K562 (cell line): ENCODE measurements around the gene PRKCQ. TPM values are rescaled to one million over a fixed set of nuclear protein-coding genes. Genes with fewer than 3 reads are reported as not detected.

Source experiments
- ATAC-seq: fragments of 200-7000 bp; cut with Tn5 transposase; 3 replicates; pipeline ENCODE4 v1.9.1; 2020; ENCODE audit warnings: moderate library complexity
- BruUV-seq: library from RNA; stranded (reverse); fragments of 400-500 nt; replicated peaks from 2 replicates; lab custom pipeline; 2021; lab: Mats Ljungman, UMichigan
- CTCF ChIA-PET: fragments of 300-600 bp; formaldehyde crosslinking; extraction: SDS; loops from one replicate; lab custom pipeline; 2021; ENCODE audit warnings: low intra/inter-chr PET ratio; lab: Yijun Ruan, JAX
- POLR2A ChIA-PET: fragments of 300-600, 350-650 bp; sonication (Branson Sonifier 250); formaldehyde crosslinking; extraction: SDS; loops from one replicate; lab custom pipeline; 2021; ENCODE audit warnings: antibody characterized with exemption, inconsistent platforms; lab: Yijun Ruan, JAX
- DNase-seq, 4 experiments: peaks; one replicate each; pipeline versions ENCODE4 v3.0.0 to v3.0.0-alpha.2; 2011 to 2018; ENCODE audit warnings: low spot score in 3 of 4, mixed read lengths in 3 of 4; ENCODE audit errors: extremely low read depth in 1 of 4
- FAIRE-seq: peaks from 2 replicates; lab custom pipeline; 2011; peaks lifted over from hg19 to GRCh38; lab: Jason Lieb, UNC
- H2AFZ ChIP-seq: 2 replicates; pipeline ENCODE4 v1.6.0; 2011; ENCODE audit warnings: low read depth, low read length, control low read depth, inconsistent platforms
- H3K27ac ChIP-seq: fragments of 200-600 bp; 3 replicates; pipeline ENCODE4 v1.8.0; 2011; ENCODE audit warnings: low read depth, mild to moderate bottlenecking, control low read depth, inconsistent platforms, low read length, moderate library complexity, mixed read lengths; ENCODE audit errors: extremely low read depth
- H3K27me3 ChIP-seq, 2 experiments: fragments of 300-600 bp in 1 of 2; 2 replicates in 1 of 2; 3 replicates in 1 of 2; pipeline versions ENCODE4 v1.6.0 to v1.8.0; 2011; ENCODE audit warnings: inconsistent platforms in 2 of 2, low read length in 2 of 2, mild to moderate bottlenecking in 1 of 2, mixed read lengths in 1 of 2, moderate library complexity in 1 of 2; ENCODE audit not compliant: control insufficient read depth in 2 of 2, insufficient read depth in 2 of 2
- H3K36me3 ChIP-seq: fragments of 300-600 bp; 3 replicates; pipeline ENCODE4 v1.8.0; 2011; ENCODE audit warnings: mild to moderate bottlenecking, low read length, inconsistent platforms; ENCODE audit not compliant: control insufficient read depth, insufficient read depth
- H3K4me1 ChIP-seq, 2 experiments: fragments of 200-600 bp in 1 of 2; replicated peaks in 1 of 2; 2 replicates in 1 of 2; 3 replicates in 1 of 2; pipeline versions ENCODE4 v1.5.1 to v1.8.0; 2011; ENCODE audit warnings: inconsistent platforms in 2 of 2, low read length in 2 of 2, mild to moderate bottlenecking in 1 of 2, mixed read lengths in 1 of 2, moderate library complexity in 1 of 2; ENCODE audit not compliant: control insufficient read depth in 2 of 2, insufficient read depth in 2 of 2
- H3K4me2 ChIP-seq: 2 replicates; pipeline ENCODE4 v1.6.1; 2011; ENCODE audit warnings: low read length, control low read depth, inconsistent platforms, mixed read lengths; ENCODE audit not compliant: insufficient read depth
- H3K4me3 ChIP-seq: fragments of 200-600 bp; sonication (generic), shearing (Covaris generic); 2 replicates; pipeline ENCODE4 v1.5.1; 2016; ENCODE audit warnings: control low read depth, inconsistent platforms
- H3K79me2 ChIP-seq: fragments of 200-600 bp; 3 replicates; pipeline ENCODE4 v1.8.0; 2011; ENCODE audit warnings: low read length, inconsistent platforms; ENCODE audit not compliant: control insufficient read depth, insufficient read depth
- H3K9ac ChIP-seq, 2 experiments: 2 replicates each; pipeline versions ENCODE4 v1.6.0 to v1.6.1; 2011; ENCODE audit warnings: low read depth in 2 of 2, low read length in 2 of 2, control low read depth in 1 of 2, inconsistent platforms in 1 of 2, mild to moderate bottlenecking in 1 of 2, mixed read lengths in 1 of 2; ENCODE audit not compliant: insufficient read depth in 1 of 2
- H3K9me1 ChIP-seq: one replicate; pipeline ENCODE4 v1.6.0; 2011; ENCODE audit warnings: inconsistent platforms, mild to moderate bottlenecking, low read length, moderate library complexity; ENCODE audit not compliant: control insufficient read depth, insufficient read depth
- H3K9me3 ChIP-seq: replicated peaks from 2 replicates; pipeline ENCODE4 v1.5.1; 2011; ENCODE audit warnings: low read depth, low read length, inconsistent platforms; ENCODE audit not compliant: control insufficient read depth, insufficient read depth
- H4K20me1 ChIP-seq: replicated peaks from 2 replicates; pipeline ENCODE4 v1.6.1; 2011; ENCODE audit warnings: low read length, inconsistent platforms, mixed read lengths; ENCODE audit not compliant: control insufficient read depth, insufficient read depth
- CEBPB ChIP-seq: fragments of 450-650 bp; IDR thresholded peaks from 2 replicates; pipeline ENCODE4 v1.6.1; 2016; ENCODE audit warnings: missing genetic modification characterization, missing compliant biosample characterization
- ELK1 ChIP-seq: sonication (generic); formaldehyde crosslinking; IDR thresholded peaks from 2 replicates; pipeline ENCODE4 v1.8.1; 2022; ENCODE audit warnings: missing genetic modification reagents
- ILF3 ChIP-seq: fragments of 450-650 bp; IDR thresholded peaks from 2 replicates; pipeline ENCODE4 v1.6.1; 2018; ENCODE audit warnings: antibody characterized with exemption, mild to moderate bottlenecking, moderate library complexity, borderline replicate concordance
- KDM2B ChIP-seq: fragments of 250-450 bp; sonication (Bioruptor Pico); IDR thresholded peaks from 2 replicates; pipeline ENCODE4 v1.8.0; 2021; ENCODE audit warnings: mild to moderate bottlenecking, moderate library complexity
- LARP7 ChIP-seq: fragments of 450-650 bp; IDR thresholded peaks from 2 replicates; pipeline ENCODE4 v1.6.1; 2016
- MNT ChIP-seq, 2 experiments: fragments of 450-650 bp; conservative IDR thresholded peaks; 2 replicates each; pipeline ENCODE4 v1.6.1; 2017; ENCODE audit warnings: mild to moderate bottlenecking in 2 of 2, moderate library complexity in 2 of 2
- POLR3G ChIP-seq: IDR thresholded peaks from 2 replicates; pipeline ENCODE4 v1.6.1; 2011; ENCODE audit not compliant: insufficient read length, insufficient replicate concordance; ENCODE audit errors: extremely low read depth
- SREBF1 ChIP-seq: fragments of 150-350 bp; IDR thresholded peaks from 2 replicates; pipeline ENCODE4 v1.6.1; 2014; ENCODE audit warnings: antibody characterized with exemption, low read depth, low read length, borderline replicate concordance
- SUPT5H ChIP-seq: fragments of 450-650 bp; IDR thresholded peaks from 2 replicates; pipeline ENCODE4 v1.6.1; 2016
- TCF3 ChIP-seq: sonication (generic); formaldehyde crosslinking; IDR thresholded peaks from 2 replicates; pipeline ENCODE4 v1.4.0; 2020; ENCODE audit warnings: mild to moderate bottlenecking, missing genetic modification reagents
- ZBED1 ChIP-seq: IDR thresholded peaks from 2 replicates; pipeline ENCODE4 v1.6.1; 2014
- ZFX ChIP-seq: sonication (generic); formaldehyde crosslinking; IDR thresholded peaks from 2 replicates; pipeline ENCODE4 v1.8.0; 2022; ENCODE audit warnings: mild to moderate bottlenecking, missing genetic modification reagents, moderate library complexity
- ZNF133 ChIP-seq: fragments of 250-450 bp; sonication (Bioruptor Pico); IDR thresholded peaks from 2 replicates; pipeline ENCODE4 v1.4.0; 2020; ENCODE audit warnings: mild to moderate bottlenecking
- ZNF140 ChIP-seq: fragments of 250-450 bp; sonication (Bioruptor Pico); IDR thresholded peaks from 2 replicates; pipeline ENCODE4 v1.8.0; 2021; ENCODE audit warnings: moderate library complexity, mild to moderate bottlenecking, inconsistent platforms
- ZNF57 ChIP-seq: fragments of 450-650 bp; formaldehyde crosslinking; IDR thresholded peaks from 2 replicates; pipeline ENCODE4 v1.4.0; 2020; ENCODE audit warnings: mild to moderate bottlenecking, moderate library complexity
- ZNF584 ChIP-seq: fragments of 200-800 bp; sonication (Bioruptor generic); IDR thresholded peaks from 2 replicates; pipeline ENCODE4 v1.6.1; 2016; ENCODE audit warnings: low read depth, mild to moderate bottlenecking, missing genetic modification characterization, missing compliant biosample characterization
- ZNF699 ChIP-seq: fragments of 250-450 bp; sonication (Bioruptor Pico); IDR thresholded peaks from 2 replicates; pipeline ENCODE4 v1.8.0; 2021; ENCODE audit warnings: mild to moderate bottlenecking, moderate library complexity; ENCODE audit not compliant: insufficient replicate concordance
- WGBS: fragments of 100-300 bp; shearing (Covaris generic); methylation state at CpG from one replicate; pipeline ENCODE4 v1.1.6; 2016; ENCODE audit warnings: low coverage, mixed read lengths; ENCODE audit not compliant: insufficient coverage; ENCODE audit errors: missing lambda C conversion rate; 5-methylcytosine and 5-hydroxymethylcytosine counted together
- in situ Hi-C: fragments of 300-500 bp; cut with MboI; formaldehyde crosslinking; loops from 4 replicates; pipeline ENCODE4 v1.15.0; 2018; ENCODE audit warnings: inconsistent platforms, mixed read lengths
- intact Hi-C: fragments of 100-400 bp; cut with micrococcal nuclease; formaldehyde crosslinking; loops from 2 replicates; pipeline ENCODE4 v1.14.2; 2022
- polyA plus RNA-seq, 8 experiments: library from polyadenylated mRNA; depleted of rRNA in 4 of 8; stranded (reverse) in 5 of 8; unstranded in 3 of 8; fragments of >200 nt; fragmentation: Nextera tagmentation in 2 of 8; fragmentation: Illumina TruSeq in 1 of 8; extraction: Ambion mirVana in 2 of 8; extraction: Trizol in 1 of 8; gene quantifications; 2 replicates each; pipeline versions ENCODE4 v1.2.1 to v1.2.3, GENCODE V29; 2011 to 2014; ENCODE audit warnings: inconsistent platforms in 1 of 8, missing spikeins in 1 of 8
- total RNA-seq, 7 experiments: library from RNA; depleted of rRNA in 6 of 7; stranded (reverse); fragments of >200 nt in 6 of 7; fragmentation: Illumina TruSeq in 2 of 7; extraction: Trizol in 2 of 7; gene quantifications; 2 replicates each; pipeline versions ENCODE4 v1.2.1 to v1.2.3, GENCODE V29; 2011 to 2021; ENCODE audit warnings: low replicate concordance in 1 of 7
- TF ChIP-seq, protein P1 (sequence below): fragments of 200-400 bp; formaldehyde crosslinking; IDR thresholded peaks from 2 replicates; pipeline ENCODE4 v1.6.1; 2017; ENCODE audit warnings: mild to moderate bottlenecking, low read depth, low read length, moderate library complexity
- TF ChIP-seq, protein P2 (sequence below), 2 experiments: IDR thresholded peaks; 2 replicates each; pipeline ENCODE4 v1.6.1; 2011; ENCODE audit warnings: borderline replicate concordance in 1 of 2, control low read depth in 1 of 2, low read depth in 1 of 2, low read length in 1 of 2, mild to moderate bottlenecking in 1 of 2, mixed read lengths in 1 of 2, moderate library complexity in 1 of 2; ENCODE audit not compliant: insufficient read depth in 1 of 2, insufficient read length in 1 of 2, poor library complexity in 1 of 2, severe bottlenecking in 1 of 2; ENCODE audit errors: extremely low read depth in 1 of 2

PRKCQ gene
- total and polyA plus RNA-seq, 9 of the 15 experiments (the other 6 are each of a cell fraction or from before 2014, with no cell fraction given), result 4.4 to 23.3 (median 14.6) TPM

DNA sequence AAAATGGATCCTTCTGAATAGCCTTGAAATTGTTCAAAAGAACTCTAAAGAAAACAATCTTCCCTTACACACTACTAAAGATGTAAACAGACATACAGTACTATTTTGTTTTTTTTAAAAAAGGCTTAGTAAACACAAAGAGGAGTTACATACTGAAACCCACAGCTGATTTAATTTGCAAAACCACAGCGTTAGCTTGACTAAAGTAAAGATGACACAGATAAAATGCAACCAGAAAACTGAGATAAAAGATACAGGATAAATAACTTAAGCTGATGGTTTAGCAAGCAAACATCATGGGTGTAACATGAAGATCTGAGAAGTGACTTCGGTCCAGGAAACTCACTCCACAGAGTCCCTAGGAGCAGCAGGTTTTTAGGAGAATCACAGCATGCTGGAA lies 21.8 kb downstream of the PRKCQ start:
- ChIA-PET POLR2A (interaction anchor here (1.2 to 1.7 kb wide), 3 partner anchors 9 to 15 kb away, joined by 3 to 4 read pairs (median 3); no protein-coding TSS in a partner anchor), CTCF (no interaction called here)
- no peaks in the 10 kb centered on the region for H3K9me3 ChIP-seq
- H2AFZ ChIP-seq, result no peak overlapping the region
- no peaks in the 10 kb centered on the region for H3K9me1 ChIP-seq
- no peaks in the 10 kb centered on the region for H3K27me3 ChIP-seq
- no peak overlapping the region for H3K9ac ChIP-seq
- no peaks in the 10 kb centered on the region for H3K36me3 ChIP-seq
- in situ Hi-C loops (no loop called here), intact Hi-C loops (no loop called here)
- no peak overlapping the region for H3K27ac ChIP-seq
- no peaks in the 10 kb centered on the region for H4K20me1 ChIP-seq
- H3K4me2 ChIP-seq, result no peak overlapping the region
- ATAC-seq, result no peak
- no TSS peak for BruUV-seq
- WGBS, result 33% methylated on average over 2 of the region's 2 CpGs
- H3K4me3 ChIP-seq, result no peak overlapping the region
- FAIRE-seq, result no peak
- no peaks in the 10 kb centered on the region for H3K4me1 ChIP-seq
- DNase-seq, result no peak
- no peaks in the 10 kb centered on the region for H3K79me2 ChIP-seq
- no peak for TF ChIP-seq CEBPB
- no peak for TF ChIP-seq ZNF133 (CRISPR knock-in tag)
- TF ChIP-seq SREBF1, result no peak
- TF ChIP-seq ZNF57 (CRISPR knock-in tag), result no peak
- TF ChIP-seq, protein P1, sequence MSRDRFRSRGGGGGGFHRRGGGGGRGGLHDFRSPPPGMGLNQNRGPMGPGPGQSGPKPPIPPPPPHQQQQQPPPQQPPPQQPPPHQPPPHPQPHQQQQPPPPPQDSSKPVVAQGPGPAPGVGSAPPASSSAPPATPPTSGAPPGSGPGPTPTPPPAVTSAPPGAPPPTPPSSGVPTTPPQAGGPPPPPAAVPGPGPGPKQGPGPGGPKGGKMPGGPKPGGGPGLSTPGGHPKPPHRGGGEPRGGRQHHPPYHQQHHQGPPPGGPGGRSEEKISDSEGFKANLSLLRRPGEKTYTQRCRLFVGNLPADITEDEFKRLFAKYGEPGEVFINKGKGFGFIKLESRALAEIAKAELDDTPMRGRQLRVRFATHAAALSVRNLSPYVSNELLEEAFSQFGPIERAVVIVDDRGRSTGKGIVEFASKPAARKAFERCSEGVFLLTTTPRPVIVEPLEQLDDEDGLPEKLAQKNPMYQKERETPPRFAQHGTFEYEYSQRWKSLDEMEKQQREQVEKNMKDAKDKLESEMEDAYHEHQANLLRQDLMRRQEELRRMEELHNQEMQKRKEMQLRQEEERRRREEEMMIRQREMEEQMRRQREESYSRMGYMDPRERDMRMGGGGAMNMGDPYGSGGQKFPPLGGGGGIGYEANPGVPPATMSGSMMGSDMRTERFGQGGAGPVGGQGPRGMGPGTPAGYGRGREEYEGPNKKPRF, result no peak
- TF ChIP-seq ZBED1, result no peak
- TF ChIP-seq SUPT5H, result no peak
- no peak for TF ChIP-seq ZNF699 (CRISPR knock-in tag)
- no peak for TF ChIP-seq KDM2B (CRISPR knock-in tag)
- TF ChIP-seq, protein P2, sequence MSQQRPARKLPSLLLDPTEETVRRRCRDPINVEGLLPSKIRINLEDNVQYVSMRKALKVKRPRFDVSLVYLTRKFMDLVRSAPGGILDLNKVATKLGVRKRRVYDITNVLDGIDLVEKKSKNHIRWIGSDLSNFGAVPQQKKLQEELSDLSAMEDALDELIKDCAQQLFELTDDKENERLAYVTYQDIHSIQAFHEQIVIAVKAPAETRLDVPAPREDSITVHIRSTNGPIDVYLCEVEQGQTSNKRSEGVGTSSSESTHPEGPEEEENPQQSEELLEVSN (IDR thresholded peaks at IDR 0.05; ENCODE audit: borderline replicate concordance in 1 of 2, extremely low read depth in 1 of 2, insufficient read depth in 1 of 2, insufficient read length in 1 of 2, low read depth in 1 of 2, low read length in 1 of 2, poor library complexity in 1 of 2, severe bottlenecking in 1 of 2), result no peak
- no peak for TF ChIP-seq MNT (conservative IDR thresholded peaks at IDR 0.05)
- no peak for TF ChIP-seq ELK1
- TF ChIP-seq LARP7, result no peak
- no peak for TF ChIP-seq ZNF140 (CRISPR knock-in tag)
- no peak for TF ChIP-seq ZFX (CRISPR knock-in tag)
- no peak for TF ChIP-seq TCF3 (CRISPR knock-in tag)
- TF ChIP-seq ILF3, result no peak
- no peak for TF ChIP-seq POLR3G
- no peak for TF ChIP-seq ZNF584
